Body of pancreas (tissue), 4 donors: Measurements from ENCODE around the gene FBXL14.

Experiments
- POLR2A ChIP-seq, 3 donors: fragments of 450-650 bp; IDR thresholded peaks; one replicate each; pipeline ENCODE4 v1.6.1; 2016; ENCODE audit warnings: antibody characterized with exemption in 3 of 3, mild to moderate bottlenecking in 2 of 3
- TF ChIP-seq, protein P1 (sequence below), 7 experiments: fragments of 450-650 bp in 4 of 7; fragments of 200-600 bp in 3 of 7; sonication (generic) in 3 of 7; IDR thresholded peaks; one replicate each; pipeline ENCODE4 v1.5.1; 2016 to 2019; ENCODE audit warnings: antibody characterized with exemption in 7 of 7

GRCh38 chr12:1619587-1619986 lies 25.2 kb upstream of the FBXL14 start:
- TF ChIP-seq, protein P1, sequence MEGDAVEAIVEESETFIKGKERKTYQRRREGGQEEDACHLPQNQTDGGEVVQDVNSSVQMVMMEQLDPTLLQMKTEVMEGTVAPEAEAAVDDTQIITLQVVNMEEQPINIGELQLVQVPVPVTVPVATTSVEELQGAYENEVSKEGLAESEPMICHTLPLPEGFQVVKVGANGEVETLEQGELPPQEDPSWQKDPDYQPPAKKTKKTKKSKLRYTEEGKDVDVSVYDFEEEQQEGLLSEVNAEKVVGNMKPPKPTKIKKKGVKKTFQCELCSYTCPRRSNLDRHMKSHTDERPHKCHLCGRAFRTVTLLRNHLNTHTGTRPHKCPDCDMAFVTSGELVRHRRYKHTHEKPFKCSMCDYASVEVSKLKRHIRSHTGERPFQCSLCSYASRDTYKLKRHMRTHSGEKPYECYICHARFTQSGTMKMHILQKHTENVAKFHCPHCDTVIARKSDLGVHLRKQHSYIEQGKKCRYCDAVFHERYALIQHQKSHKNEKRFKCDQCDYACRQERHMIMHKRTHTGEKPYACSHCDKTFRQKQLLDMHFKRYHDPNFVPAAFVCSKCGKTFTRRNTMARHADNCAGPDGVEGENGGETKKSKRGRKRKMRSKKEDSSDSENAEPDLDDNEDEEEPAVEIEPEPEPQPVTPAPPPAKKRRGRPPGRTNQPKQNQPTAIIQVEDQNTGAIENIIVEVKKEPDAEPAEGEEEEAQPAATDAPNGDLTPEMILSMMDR (IDR thresholded peaks at IDR 0.05): no peak
- no peak for TF ChIP-seq POLR2A (IDR thresholded peaks at IDR 0.05)
